ENCODE data around the gene PRLR.

Gene PRLR

DNA sequence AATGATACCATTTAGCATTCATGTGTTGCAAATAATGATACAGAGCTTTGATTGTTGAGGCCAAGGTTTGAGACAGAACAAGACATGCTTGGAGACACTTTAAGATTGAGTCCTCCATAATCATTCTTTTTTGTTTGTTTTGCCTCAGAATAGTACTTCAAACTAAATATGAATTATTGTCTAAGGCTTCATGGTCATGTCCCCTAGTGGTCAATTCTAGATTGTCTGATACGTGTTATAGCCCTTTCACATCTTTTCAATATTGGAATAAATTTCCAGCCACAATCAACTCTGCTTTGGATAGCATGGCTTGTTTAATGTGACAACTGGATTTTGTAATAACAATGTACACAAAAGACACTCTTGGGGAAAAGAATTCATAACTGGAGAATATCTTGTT is 64.2 kb downstream of the PRLR start:
- Mint-ChIP-seq H3K27ac (no peak overlapping the region), H3K36me3 (ENCODE audit: low read depth) (no peaks in the 10 kb centered on the region), H3K4me3 (no peak overlapping the region), H3K9me3 (peaks cover 19% of the 10 kb centered on the region), H3K4me1 (no peaks in the 10 kb centered on the region), H3K27me3 (peaks cover 4% of the 10 kb centered on the region)
- DNase-seq, result no peak
- ATAC-seq, result no peak

DNA sequence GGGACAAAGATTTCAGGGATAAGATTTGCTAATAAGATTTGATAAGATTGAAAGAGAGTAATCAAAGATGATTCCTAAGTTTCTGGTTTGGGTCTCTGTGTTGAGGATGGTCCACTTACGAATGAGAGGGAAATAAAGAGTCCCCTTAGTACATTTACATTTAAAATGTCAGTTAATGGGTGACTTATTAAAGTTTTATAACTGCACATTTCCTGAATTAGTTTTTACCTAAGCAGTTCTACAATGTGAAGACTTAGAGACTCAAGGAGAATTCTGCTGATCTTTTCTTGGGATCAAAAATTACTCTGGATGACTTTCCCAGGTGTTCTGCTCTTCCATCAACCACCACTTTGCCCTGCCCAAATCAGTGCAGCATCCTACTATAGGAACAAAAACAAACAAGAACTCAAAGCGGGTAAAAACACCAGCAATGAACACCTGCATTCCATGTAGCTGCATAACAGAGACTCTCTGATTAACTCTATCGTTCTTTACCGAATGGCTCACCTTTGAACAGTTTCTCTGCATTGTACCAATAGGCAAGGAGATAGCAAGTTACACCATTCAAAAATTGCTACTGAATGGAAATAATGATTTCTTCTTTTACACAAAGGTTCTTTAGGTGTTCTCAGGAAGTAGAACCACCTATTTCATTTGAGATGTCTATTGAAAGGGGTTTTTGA is 65.3 kb downstream of the PRLR start:
- ATAC-seq, result no peak
- Mint-ChIP-seq H3K4me1 (no peaks in the 10 kb centered on the region), H3K27ac (no peak overlapping the region), H3K27me3 (peaks cover 4% of the 10 kb centered on the region), H3K36me3 (ENCODE audit: low read depth) (no peaks in the 10 kb centered on the region), H3K4me3 (no peak overlapping the region), H3K9me3 (peaks cover 19% of the 10 kb centered on the region)
- no peak for DNase-seq

DNA sequence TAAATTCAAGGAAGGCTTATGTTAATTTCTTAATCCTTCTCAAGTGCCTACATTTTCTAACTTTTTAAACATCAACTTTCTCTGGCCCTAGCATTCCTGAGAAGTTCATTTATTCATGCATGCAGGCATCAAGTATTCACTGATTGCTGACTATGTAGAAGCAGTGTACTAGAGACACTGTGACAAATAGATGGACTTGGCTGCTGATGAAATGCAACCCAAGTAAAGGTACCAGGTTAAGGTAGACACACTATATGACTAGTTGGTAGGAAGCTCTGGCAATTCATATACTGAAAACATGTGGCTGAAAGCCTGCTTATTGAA is 66.6 kb downstream of the PRLR start:
- no peaks in the 10 kb centered on the region for H3K4me1 Mint-ChIP-seq
- no peaks in the 10 kb centered on the region for H3K27me3 Mint-ChIP-seq
- no peak for DNase-seq
- H3K9me3 Mint-ChIP-seq, result peaks cover 17% of the 10 kb centered on the region
- no peak overlapping the region for H3K27ac Mint-ChIP-seq
- no peak for ATAC-seq
- no peak overlapping the region for H3K4me3 Mint-ChIP-seq
- H3K36me3 Mint-ChIP-seq (ENCODE audit: low read depth), result no peaks in the 10 kb centered on the region

DNA sequence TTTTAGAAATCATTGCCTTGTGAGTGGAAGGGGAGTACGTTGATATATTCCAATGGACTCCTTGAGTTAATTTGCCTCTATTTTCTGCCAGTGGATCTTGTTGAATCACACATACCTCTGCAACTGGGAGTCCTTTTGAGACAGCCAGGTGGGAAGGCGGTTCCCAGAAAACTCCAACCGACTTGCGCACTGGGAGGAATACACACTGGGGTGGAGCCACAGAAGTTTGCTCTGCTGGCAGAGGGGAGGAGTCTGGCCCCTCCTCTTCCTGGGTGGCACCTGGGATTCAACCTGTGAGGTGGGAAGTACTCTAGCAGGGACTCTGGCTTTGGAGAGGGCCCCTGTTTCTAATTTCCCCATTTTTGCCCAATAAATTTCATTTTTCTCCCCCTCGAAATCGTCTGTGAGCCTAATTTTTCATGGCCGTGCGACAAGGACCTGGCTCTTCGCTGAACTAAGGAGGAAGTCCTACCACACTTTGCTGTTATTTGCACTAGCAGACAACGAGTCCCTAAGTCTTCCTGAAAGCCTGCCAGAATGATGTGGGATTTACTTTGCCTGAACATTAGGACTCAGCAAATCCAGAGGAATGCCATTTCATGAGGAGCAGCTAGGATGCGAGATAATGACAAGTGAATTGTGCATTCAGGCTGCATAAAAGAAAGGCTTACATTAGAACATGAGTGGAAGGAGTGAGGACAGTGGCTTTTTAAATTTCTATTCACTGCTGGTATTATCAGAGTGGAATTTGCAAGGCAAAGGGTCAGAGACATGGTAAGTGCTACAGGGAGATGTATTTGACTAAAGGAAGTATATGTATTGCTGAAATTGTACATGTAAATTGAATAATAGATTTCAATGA is 67.2 kb downstream of the PRLR start:
- DNase-seq (no peak), ATAC-seq (no peak)
- Mint-ChIP-seq H3K4me1 (no peaks in the 10 kb centered on the region), H3K9me3 (peaks cover 11% of the 10 kb centered on the region), H3K27me3 (peaks cover under 1% of the 10 kb centered on the region), H3K36me3 (ENCODE audit: low read depth) (no peaks in the 10 kb centered on the region), H3K4me3 (no peak overlapping the region), H3K27ac (no peak overlapping the region)

DNA sequence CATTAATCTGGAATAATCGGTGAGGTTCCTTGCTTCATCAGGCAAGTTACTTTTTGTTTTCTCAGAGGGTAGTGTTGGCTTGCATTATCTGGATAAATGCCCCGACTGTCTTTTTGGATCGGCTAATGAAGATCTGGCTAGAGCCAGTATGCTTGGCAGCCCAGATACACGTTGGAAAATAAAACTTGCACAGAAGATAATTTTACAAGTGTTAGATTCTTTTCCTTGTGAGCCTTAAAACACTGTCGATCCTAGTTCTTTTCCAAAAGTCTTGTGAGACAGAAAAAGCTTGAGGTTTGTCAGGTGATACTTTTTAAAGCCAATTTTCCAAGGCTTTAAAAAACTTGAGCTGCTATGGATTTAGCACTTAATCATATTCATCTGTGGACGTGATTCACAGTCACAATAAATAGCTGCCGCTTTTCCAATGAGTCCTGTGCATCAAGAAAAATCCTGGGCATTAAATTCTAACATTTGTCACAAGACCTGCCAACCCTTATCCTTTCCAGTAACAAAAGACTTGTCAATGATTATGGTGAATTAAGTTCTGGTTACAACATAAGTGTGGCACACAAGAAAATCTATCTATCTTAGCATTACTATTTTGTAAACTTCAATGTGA is 68.5 kb downstream of the PRLR start:
- ATAC-seq, result no peak
- H3K4me1 Mint-ChIP-seq, result no peaks in the 10 kb centered on the region
- no peak for DNase-seq
- no peaks in the 10 kb centered on the region for H3K36me3 Mint-ChIP-seq (ENCODE audit: low read depth)
- no peak overlapping the region for H3K27ac Mint-ChIP-seq
- H3K4me3 Mint-ChIP-seq, result no peak overlapping the region
- H3K9me3 Mint-ChIP-seq, result no peaks in the 10 kb centered on the region
- H3K27me3 Mint-ChIP-seq, result peaks cover 3% of the 10 kb centered on the region

DNA sequence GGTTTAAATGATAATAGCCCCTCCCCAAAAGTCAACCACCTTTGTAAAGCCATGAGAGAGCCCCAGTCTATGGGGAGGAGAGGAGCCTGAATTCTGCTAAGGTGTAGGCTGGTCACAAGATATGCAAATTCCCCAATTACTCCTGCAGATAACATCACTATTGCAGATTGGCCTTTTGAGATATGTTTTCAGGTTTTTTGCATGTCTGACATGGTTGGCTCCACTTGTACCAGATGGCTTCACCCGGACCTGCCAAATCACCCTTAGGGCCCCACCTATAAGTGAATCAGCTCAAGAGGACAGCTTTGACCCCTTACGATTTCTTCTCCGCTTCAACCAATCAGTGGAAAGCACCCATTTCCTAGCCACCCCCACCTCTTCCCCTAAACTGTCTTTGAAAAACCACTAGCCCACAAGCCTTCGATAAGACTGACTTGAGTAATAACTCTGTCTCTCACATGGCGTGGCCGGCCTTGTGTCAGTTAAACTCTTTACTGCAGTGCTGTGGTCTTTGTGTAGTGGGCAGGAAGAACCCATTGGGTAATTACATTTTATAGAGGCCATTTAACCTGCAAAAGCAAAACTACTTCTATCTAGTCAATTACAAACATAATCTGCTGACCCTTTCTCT is 69.7 kb downstream of the PRLR start:
- DNase-seq (no peak), ATAC-seq (no peak)
- Mint-ChIP-seq H3K4me3 (no peak overlapping the region), H3K4me1 (no peaks in the 10 kb centered on the region), H3K27me3 (peaks cover 3% of the 10 kb centered on the region), H3K9me3 (no peaks in the 10 kb centered on the region), H3K36me3 (ENCODE audit: low read depth) (no peaks in the 10 kb centered on the region), H3K27ac (no peak overlapping the region)

DNA sequence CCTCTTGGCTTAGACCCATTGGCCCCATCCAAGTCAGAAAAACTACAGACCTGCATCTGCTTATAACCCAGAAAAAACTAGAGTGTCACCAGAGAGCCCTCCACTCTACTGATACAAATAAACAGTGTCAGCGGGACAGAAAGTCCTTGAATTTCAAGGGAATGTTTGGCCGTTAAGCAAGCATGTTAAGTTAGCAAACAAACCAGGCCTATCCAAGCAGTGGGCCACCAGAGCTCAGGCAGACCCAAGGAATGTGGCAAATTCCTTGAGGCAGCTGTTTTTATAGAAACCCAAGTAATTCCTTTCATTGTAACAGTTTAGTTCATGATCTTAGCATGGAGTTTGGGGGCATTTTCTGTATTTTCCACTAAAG is 70.9 kb downstream of the PRLR start:
- no peak for DNase-seq
- Mint-ChIP-seq H3K27ac (no peak overlapping the region), H3K27me3 (peaks cover 6% of the 10 kb centered on the region), H3K4me1 (no peaks in the 10 kb centered on the region), H3K36me3 (ENCODE audit: low read depth) (no peaks in the 10 kb centered on the region), H3K9me3 (no peaks in the 10 kb centered on the region), H3K4me3 (no peak overlapping the region)
- ATAC-seq, result no peak

DNA sequence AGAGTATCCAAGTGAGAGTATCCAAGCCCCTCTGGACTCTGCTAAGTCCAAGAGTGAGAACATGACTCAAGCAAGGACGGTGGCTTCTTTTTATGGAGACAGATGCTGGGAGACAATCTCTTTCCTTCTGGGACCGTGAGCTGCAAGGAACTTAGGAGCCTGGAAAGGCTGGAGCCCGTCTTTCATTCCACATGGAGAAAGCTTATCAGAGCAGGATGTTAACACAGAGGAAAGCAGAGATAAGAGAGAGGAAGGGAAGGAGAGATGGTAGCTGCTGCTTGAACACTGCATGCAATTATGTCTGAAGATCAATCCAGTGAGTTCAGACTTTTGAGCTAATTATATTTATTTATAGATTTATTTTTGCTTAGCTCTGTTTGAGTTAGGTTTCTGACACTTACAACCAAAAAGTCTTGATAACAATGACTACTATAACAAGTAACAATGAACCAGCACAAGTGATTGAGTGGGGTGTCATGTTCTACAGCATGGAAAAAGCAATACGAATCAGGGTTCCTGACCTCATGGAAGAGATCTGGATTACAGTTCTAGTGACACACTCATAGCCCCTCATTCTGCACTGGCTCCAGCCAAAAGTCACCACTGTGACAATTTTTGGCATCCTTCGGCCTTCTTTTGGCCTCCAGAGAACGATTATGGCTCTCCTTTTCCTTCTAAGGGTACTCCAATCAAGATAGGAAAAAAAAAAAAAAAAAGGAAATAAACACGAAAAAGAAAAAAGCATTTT is 71.5 kb downstream of the PRLR start:
- no peak for DNase-seq
- Mint-ChIP-seq H3K27ac (no peak overlapping the region), H3K36me3 (ENCODE audit: low read depth) (no peaks in the 10 kb centered on the region), H3K27me3 (peaks cover 6% of the 10 kb centered on the region), H3K9me3 (no peaks in the 10 kb centered on the region), H3K4me3 (no peak overlapping the region), H3K4me1 (no peaks in the 10 kb centered on the region)
- ATAC-seq, result no peak

DNA sequence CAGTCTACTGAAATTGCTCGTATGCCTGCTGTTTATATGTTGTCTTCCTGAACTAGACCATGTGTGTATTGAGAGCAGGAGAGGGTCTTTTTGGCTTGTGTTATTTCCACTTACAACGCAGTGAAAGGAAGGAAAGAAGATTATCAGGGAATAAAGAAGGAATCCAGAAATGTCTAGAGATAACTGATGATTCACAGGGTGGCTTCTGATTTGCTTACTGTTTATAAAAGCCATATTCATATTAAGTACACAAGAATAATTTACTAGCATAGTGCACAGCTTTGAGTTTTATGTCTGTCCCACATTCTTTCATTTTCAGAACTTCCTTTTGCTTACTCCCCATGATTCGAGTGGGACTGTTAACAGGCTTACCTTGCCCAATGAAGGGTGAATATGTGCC is 72.1 kb downstream of the PRLR start:
- Mint-ChIP-seq H3K36me3 (ENCODE audit: low read depth) (no peaks in the 10 kb centered on the region), H3K4me1 (no peaks in the 10 kb centered on the region), H3K27ac (no peak overlapping the region), H3K4me3 (no peak overlapping the region), H3K9me3 (no peaks in the 10 kb centered on the region), H3K27me3 (peaks cover 6% of the 10 kb centered on the region)
- ATAC-seq, result no peak
- no peak for DNase-seq

DNA sequence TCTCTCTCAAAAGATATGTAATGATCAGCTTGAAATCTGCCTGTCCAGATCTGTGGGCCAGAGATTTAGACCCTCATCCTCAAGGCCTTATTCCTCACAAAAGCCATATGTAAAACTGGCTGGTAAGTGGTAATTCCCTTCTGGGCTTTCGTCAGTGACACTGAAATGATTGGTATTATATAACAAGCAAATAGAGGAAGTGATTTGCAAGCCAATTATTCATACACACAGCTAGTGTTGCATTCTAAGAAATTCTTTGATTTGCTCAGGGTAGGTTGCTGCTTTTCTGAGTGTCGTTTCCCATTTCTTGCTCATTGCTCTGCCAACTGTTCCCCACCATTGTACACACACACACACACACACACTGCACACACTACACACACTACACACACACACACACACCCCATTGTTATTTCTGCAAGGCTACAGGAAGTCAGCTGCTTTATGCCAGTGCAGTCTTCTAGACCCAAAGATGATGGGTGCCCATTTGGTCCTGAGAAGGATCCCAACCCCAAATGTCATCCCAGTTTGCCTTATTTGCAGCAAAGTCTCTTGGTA is 76.8 kb downstream of the PRLR start:
- Mint-ChIP-seq H3K9me3 (no peaks in the 10 kb centered on the region), H3K27ac (no peak overlapping the region), H3K36me3 (ENCODE audit: low read depth) (no peaks in the 10 kb centered on the region), H3K27me3 (peaks cover 6% of the 10 kb centered on the region), H3K4me3 (no peak overlapping the region), H3K4me1 (no peaks in the 10 kb centered on the region)
- DNase-seq (no peak), ATAC-seq (no peak)

DNA sequence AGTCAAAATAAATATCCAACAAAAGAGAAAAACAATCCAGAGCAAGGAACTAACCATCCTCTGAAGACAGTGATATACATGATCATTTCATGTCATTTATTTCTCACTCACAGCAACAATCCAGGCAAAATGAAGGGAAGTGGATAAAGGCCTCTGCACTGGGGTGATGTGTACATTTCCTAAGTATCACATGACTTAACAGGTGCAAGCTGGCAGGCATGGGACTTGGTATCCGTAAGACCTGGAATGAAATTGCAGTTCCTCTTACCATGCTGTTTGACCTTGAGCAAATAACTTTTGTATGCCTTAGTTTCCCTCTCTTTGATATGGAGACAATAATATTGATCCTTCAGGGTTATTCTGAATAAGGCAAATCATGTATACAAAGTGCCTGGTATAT is 77.6 kb downstream of the PRLR start:
- DNase-seq (no peak), ATAC-seq (no peak)
- Mint-ChIP-seq H3K27me3 (peaks cover 5% of the 10 kb centered on the region), H3K4me3 (no peak overlapping the region), H3K9me3 (no peaks in the 10 kb centered on the region), H3K27ac (no peak overlapping the region), H3K36me3 (ENCODE audit: low read depth) (no peaks in the 10 kb centered on the region), H3K4me1 (no peaks in the 10 kb centered on the region)

DNA sequence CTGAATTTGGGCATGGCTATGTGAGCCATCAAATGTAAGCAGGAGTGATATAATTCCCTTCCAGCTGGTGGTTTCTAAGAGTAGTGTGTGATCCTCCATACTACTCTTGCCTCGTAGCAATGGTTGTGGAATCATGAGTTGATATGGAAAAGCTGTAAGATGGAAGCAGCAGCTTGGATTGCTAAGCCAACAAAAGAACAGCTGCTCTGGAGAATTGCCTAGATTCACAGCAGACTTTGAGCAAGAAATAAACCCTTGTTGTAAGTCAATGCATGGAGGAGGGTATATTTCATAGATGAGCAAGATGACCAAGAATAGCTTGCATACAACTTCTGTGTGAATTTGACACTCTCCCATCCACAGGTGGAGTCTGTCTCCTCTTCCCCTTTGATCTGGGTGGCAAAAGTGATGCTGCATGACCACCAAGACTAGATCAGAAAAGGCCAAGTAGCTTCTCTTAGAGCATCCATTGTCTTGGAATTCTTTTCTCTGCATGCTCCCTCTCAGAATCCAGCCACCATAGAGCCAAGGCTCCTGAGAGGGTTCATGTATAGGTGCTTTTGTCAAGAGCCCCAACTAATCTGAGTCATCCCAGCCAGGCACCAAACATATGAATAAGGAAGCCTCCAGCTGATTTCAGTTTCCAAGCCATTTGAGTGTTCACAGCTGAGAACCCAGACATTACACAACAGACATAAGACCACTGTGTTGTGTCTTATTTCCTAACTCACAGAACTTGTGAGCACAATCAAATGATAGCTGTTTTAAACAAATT is 79.0 kb downstream of the PRLR start:
- Mint-ChIP-seq H3K9me3 (no peaks in the 10 kb centered on the region), H3K36me3 (ENCODE audit: low read depth) (no peaks in the 10 kb centered on the region), H3K4me1 (no peaks in the 10 kb centered on the region), H3K27me3 (peaks cover 5% of the 10 kb centered on the region), H3K27ac (no peak overlapping the region), H3K4me3 (no peak overlapping the region)
- no peak for DNase-seq
- no peak for ATAC-seq

DNA sequence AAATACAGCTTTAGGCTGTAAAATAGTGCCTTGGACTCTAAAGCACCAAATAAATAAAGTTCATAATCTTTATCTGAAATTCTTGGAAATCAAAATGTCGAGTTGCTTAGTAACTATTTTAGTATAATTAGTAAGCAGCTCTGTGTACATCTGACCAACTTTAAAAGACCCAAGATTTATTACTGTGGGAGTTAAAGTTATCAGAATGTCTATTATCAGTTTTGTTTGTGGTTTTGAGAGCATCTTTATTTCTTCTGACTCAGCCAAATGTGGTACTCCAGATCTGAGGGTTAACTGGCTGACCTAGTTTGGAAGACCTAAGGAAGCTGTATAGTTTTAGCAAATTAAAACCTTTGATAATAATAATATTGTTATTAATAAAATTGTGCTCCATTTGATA is 81.2 kb downstream of the PRLR start:
- H3K9me3 Mint-ChIP-seq, result peaks cover 3% of the 10 kb centered on the region
- DNase-seq, result no peak
- no peak overlapping the region for H3K27ac Mint-ChIP-seq
- H3K4me1 Mint-ChIP-seq, result no peaks in the 10 kb centered on the region
- ATAC-seq, result no peak
- H3K4me3 Mint-ChIP-seq, result no peak overlapping the region
- H3K27me3 Mint-ChIP-seq, result peaks cover 5% of the 10 kb centered on the region
- H3K36me3 Mint-ChIP-seq (ENCODE audit: low read depth), result no peaks in the 10 kb centered on the region

DNA sequence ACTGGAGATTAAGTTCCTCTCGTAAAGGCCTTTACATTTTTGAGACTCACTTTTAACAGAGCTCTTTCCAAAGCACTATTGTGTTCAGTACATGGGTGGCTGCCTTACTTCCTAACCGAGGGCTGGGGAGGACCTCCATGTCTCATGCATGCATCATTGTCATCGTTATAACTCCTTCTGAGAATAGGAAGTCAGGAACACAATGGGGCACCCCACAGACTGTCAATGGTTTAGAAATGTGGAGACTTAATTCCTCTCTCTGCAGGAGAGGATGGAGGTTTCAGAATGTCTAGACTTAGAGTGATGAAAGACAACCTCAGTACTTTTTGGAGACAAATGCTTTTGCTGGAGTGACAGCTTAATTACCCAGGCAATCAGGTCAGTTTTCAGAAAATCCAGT is 83.9 kb downstream of the PRLR start:
- H3K27me3 Mint-ChIP-seq, result peaks cover 10% of the 10 kb centered on the region
- no peak overlapping the region for H3K4me3 Mint-ChIP-seq
- no peaks in the 10 kb centered on the region for H3K36me3 Mint-ChIP-seq (ENCODE audit: low read depth)
- H3K27ac Mint-ChIP-seq, result no peak overlapping the region
- ATAC-seq (no peak), DNase-seq (no peak)
- no peaks in the 10 kb centered on the region for H3K4me1 Mint-ChIP-seq
- peaks cover 4% of the 10 kb centered on the region for H3K9me3 Mint-ChIP-seq
